Nephron (organoid): ENCODE results near the gene SGCD.

Experiments
- H3K27ac Mint-ChIP-seq, 3 experiments: 2 replicates each; pipeline ENCODE4 v1.8.0; 2020; ENCODE audit warnings: mixed read lengths in 3 of 3, mild to moderate bottlenecking in 2 of 3, moderate library complexity in 1 of 3
- H3K27me3 Mint-ChIP-seq: 2 replicates; pipeline ENCODE4 v1.8.0; 2021; ENCODE audit warnings: low read depth, mild to moderate bottlenecking, moderate library complexity, mixed read lengths
- H3K36me3 Mint-ChIP-seq: 2 replicates; pipeline ENCODE4 v1.8.0; 2020; ENCODE audit warnings: low read depth, mixed read lengths
- H3K4me1 Mint-ChIP-seq: 2 replicates; pipeline ENCODE4 v1.8.0; 2020; ENCODE audit warnings: mixed read lengths
- H3K4me3 Mint-ChIP-seq, 3 experiments: 2 replicates each; pipeline ENCODE4 v1.8.0; 2020; ENCODE audit warnings: mild to moderate bottlenecking in 3 of 3, mixed read lengths in 3 of 3, moderate library complexity in 2 of 3
- H3K9me3 Mint-ChIP-seq: 2 replicates; pipeline ENCODE4 v1.8.0; 2020; ENCODE audit warnings: mixed read lengths
- TF ChIP-seq, protein P1 (sequence below), 3 experiments: fragments of 200-600 bp; sonication (generic); IDR thresholded peaks; one replicate each; pipeline ENCODE4 v1.5.0; 2021; ENCODE audit warnings: antibody characterized with exemption in 3 of 3; ENCODE audit not compliant: unreplicated experiment in 3 of 3

Gene SGCD

GRCh38 chr5:156686796-156687195 is 359.8 kb downstream of the SGCD start:
- H3K27ac Mint-ChIP-seq: peak overlapping the region; percentile 15 to 65 (median 41)
- H3K4me3 Mint-ChIP-seq: no peak overlapping the region
- H3K36me3 Mint-ChIP-seq: no peaks in the 10 kb centered on the region
- TF ChIP-seq, protein P1, sequence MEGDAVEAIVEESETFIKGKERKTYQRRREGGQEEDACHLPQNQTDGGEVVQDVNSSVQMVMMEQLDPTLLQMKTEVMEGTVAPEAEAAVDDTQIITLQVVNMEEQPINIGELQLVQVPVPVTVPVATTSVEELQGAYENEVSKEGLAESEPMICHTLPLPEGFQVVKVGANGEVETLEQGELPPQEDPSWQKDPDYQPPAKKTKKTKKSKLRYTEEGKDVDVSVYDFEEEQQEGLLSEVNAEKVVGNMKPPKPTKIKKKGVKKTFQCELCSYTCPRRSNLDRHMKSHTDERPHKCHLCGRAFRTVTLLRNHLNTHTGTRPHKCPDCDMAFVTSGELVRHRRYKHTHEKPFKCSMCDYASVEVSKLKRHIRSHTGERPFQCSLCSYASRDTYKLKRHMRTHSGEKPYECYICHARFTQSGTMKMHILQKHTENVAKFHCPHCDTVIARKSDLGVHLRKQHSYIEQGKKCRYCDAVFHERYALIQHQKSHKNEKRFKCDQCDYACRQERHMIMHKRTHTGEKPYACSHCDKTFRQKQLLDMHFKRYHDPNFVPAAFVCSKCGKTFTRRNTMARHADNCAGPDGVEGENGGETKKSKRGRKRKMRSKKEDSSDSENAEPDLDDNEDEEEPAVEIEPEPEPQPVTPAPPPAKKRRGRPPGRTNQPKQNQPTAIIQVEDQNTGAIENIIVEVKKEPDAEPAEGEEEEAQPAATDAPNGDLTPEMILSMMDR (IDR thresholded peaks at IDR 0.05; ENCODE audit: unreplicated experiment in 3 of 3): no peak
- peaks cover 48% of the 10 kb centered on the region for H3K4me1 Mint-ChIP-seq
- no peaks in the 10 kb centered on the region for H3K9me3 Mint-ChIP-seq
- no peaks in the 10 kb centered on the region for H3K27me3 Mint-ChIP-seq

DNA sequence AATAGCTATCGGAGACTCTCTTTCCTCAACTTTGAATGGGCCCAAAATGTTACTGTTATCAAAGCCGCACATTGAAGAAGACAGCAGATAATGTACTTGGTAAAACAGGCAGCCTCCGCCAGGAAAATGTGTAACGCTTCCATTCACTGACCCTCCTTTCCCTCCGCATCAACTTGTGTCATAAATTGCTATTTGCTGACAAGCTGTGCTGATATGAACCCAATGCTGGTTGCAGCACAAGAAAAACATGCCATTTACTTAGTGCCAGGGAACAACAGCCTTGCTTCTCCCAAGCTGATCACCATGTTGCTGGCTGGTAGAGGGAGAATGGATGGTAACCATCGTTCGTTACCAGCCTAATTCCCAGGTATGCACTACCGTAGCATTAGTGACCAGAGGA is 360.6 kb downstream of the SGCD start:
- peak overlapping the region; percentile 15 to 65 (median 41) for H3K27ac Mint-ChIP-seq
- TF ChIP-seq, protein P1 (IDR thresholded peaks at IDR 0.05; ENCODE audit: unreplicated experiment in 3 of 3): no peak
- H3K4me3 Mint-ChIP-seq: no peak overlapping the region
- H3K27me3 Mint-ChIP-seq: no peaks in the 10 kb centered on the region
- no peaks in the 10 kb centered on the region for H3K36me3 Mint-ChIP-seq
- H3K9me3 Mint-ChIP-seq: no peaks in the 10 kb centered on the region
- peaks cover 42% of the 10 kb centered on the region for H3K4me1 Mint-ChIP-seq

DNA sequence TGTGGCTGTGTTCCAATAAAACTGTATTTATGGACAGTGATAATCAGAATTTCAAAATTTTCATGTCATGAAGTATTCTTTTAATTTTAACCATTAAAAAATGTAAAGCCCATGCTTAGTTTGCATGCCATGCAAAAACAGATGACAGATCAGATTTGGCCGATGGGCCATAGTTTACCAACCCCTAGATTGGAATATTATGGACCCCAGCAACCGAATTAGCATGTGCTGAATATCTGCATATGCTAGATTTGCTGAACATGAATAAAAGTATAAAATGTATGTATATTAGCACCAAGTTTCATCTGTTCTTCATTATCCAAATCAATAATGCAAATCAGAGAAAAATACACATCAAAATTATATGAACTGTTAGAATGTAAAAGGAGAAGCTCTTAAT is 364.6 kb downstream of the SGCD start:
- Mint-ChIP-seq H3K27me3 (no peaks in the 10 kb centered on the region), H3K36me3 (no peaks in the 10 kb centered on the region), H3K4me1 (peaks cover 21% of the 10 kb centered on the region), H3K4me3 (no peak overlapping the region), H3K9me3 (no peaks in the 10 kb centered on the region), H3K27ac (no peak overlapping the region)
- TF ChIP-seq, protein P1 (IDR thresholded peaks at IDR 0.05; ENCODE audit: unreplicated experiment in 3 of 3): no peak

- Mint-ChIP-seq H3K4me1 (peaks cover 6% of the 10 kb centered on the region), H3K27me3 (no peaks in the 10 kb centered on the region), H3K9me3 (no peaks in the 10 kb centered on the region), H3K36me3 (no peaks in the 10 kb centered on the region), H3K27ac (peak overlapping the region in 1 of 3 experiments; percentile 68), H3K4me3 (no peak overlapping the region)
- TF ChIP-seq, protein P1 (IDR thresholded peaks at IDR 0.05; ENCODE audit: unreplicated experiment in 3 of 3): no peak
Observed at GRCh38 chr5:156693113-156693512, 366.1 kb downstream of the SGCD start.

- Mint-ChIP-seq H3K9me3 (no peaks in the 10 kb centered on the region), H3K36me3 (no peaks in the 10 kb centered on the region), H3K27me3 (no peaks in the 10 kb centered on the region), H3K27ac (no peak overlapping the region), H3K4me3 (no peak overlapping the region), H3K4me1 (peaks cover 4% of the 10 kb centered on the region)
- TF ChIP-seq, protein P1 (IDR thresholded peaks at IDR 0.05; ENCODE audit: unreplicated experiment in 3 of 3): no peak
Observed at GRCh38 chr5:156694598-156694997, 367.6 kb downstream of the SGCD start.

- no peak overlapping the region for H3K4me3 Mint-ChIP-seq
Observed at GRCh38 chr5:156695774-156696173, 368.8 kb downstream of the SGCD start.

More at GRCh38 chr5:156695774-156696173, 368.8 kb downstream of the SGCD start:
- Mint-ChIP-seq H3K27me3 (no peaks in the 10 kb centered on the region), H3K9me3 (no peaks in the 10 kb centered on the region), H3K4me1 (peaks cover 4% of the 10 kb centered on the region), H3K36me3 (no peaks in the 10 kb centered on the region), H3K27ac (no peak overlapping the region)
- TF ChIP-seq, protein P1 (IDR thresholded peaks at IDR 0.05; ENCODE audit: unreplicated experiment in 3 of 3): no peak
